Measurements from ENCODE around the gene PPID. TPM values are rescaled to one million over a fixed set of nuclear protein-coding genes. Genes with fewer than 3 reads are reported as not detected.
"Not testable (repeated sequence)": the region's sequence is repeated elsewhere in the genome, so short reads cannot be mapped to it uniquely, and the experiment has no call there.

The PPID gene
- total RNA-seq, 1 donor from 2014 or later: 51.0 TPM

DNA sequence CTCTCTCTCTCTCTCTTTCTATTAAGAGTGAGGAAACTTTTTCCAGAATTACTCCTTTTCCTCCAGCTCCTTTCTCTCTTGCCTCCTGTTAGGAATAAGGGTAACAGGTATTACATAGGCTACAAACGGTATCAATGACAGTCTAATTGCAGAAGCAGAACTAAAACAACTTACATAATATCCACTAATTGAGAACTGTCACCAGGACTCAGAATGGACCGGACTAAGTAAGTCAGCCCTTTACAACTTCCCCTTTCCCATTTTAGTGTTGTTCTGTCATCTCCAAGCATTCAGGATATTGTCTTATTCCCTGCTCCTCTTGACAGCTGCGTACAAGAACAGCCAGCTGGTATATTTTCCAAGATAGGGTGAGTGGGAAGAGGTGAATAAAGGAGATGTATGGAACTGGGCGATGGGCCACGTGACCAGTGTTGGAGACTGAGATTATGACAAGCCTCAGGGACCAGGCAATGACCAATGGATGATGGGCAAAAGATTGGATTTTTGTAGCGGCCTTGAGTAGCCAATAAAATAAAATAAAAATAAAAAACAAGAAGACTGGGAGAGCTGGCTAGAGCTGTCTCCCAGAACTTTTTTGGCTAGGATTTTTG, 43.3 kb upstream of the PPID start:
- DNase-seq (ENCODE audit: low read depth): no peak
- no peak overlapping the region for H3K4me3 ChIP-seq (ENCODE audit: low read depth, low read length)
- TF ChIP-seq, protein P1, sequence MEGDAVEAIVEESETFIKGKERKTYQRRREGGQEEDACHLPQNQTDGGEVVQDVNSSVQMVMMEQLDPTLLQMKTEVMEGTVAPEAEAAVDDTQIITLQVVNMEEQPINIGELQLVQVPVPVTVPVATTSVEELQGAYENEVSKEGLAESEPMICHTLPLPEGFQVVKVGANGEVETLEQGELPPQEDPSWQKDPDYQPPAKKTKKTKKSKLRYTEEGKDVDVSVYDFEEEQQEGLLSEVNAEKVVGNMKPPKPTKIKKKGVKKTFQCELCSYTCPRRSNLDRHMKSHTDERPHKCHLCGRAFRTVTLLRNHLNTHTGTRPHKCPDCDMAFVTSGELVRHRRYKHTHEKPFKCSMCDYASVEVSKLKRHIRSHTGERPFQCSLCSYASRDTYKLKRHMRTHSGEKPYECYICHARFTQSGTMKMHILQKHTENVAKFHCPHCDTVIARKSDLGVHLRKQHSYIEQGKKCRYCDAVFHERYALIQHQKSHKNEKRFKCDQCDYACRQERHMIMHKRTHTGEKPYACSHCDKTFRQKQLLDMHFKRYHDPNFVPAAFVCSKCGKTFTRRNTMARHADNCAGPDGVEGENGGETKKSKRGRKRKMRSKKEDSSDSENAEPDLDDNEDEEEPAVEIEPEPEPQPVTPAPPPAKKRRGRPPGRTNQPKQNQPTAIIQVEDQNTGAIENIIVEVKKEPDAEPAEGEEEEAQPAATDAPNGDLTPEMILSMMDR (conservative IDR thresholded peaks at IDR 0.05; ENCODE audit: low read depth, low read length): no peak

DNA sequence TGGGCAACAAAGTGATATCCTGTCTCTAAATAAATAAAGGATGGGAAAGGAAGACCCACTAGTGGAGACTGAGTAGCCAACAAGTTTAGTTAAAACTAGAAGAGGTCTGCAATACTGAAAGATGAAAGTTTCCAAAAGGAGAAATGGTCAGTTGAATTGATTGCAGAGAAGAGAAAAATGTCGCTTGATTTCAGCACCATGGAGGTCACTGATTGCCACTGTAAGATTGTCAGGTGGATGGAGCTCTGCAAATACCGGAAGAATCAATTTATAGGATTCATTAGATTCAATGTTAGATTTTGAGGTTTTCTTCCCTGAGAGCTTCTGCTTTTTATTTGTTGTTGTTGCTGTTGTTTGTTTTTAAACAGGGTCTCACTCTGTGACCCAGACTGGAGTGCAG, 40.3 kb upstream of the PPID start:
- DNase-seq (ENCODE audit: low read depth): no peak
- TF ChIP-seq, protein P1 (conservative IDR thresholded peaks at IDR 0.05; ENCODE audit: low read depth, low read length): no peak
- H3K4me3 ChIP-seq (ENCODE audit: low read depth, low read length): no peak overlapping the region

DNA sequence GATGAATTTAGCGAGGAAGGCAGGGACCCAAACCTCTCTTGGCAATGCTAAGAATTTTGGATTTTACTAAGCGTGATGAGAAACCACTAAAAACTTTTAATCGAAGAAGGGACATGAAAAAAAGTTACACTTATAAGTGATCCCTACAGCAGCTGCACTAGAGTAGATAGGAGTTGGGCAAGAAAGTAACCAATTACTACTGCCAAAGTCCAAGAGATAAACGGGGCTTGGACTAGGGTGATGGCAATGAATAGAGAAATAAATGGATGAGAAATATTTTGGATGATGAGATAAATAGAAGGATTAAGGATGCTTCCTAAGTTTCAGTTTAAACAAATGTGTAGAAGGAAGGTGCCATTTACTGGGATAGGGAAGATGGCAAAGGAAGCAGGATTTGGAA, 39.4 kb upstream of the PPID start:
- DNase-seq (ENCODE audit: low read depth): no peak
- TF ChIP-seq, protein P1 (conservative IDR thresholded peaks at IDR 0.05; ENCODE audit: low read depth, low read length): no peak

DNA sequence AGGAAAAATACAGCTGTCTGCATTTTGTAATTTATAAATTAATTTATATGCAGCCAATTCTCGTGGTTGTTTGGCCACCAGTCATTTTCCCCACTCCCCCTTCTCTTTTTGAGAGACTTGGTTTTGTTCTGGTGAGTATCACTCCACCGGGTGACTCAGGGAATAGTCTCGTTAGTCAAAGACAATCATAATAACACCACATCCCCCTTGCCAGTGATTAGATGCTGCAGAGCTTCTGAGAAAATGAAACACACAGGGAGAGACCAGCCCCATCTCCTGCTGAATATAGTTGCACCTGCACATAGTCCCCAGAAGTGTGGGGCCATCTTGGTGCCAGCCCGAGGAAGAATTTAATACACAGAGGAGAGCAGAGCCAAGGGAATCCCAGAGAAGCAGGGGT, 37.7 kb upstream of the PPID start:
- H3K4me3 ChIP-seq (ENCODE audit: low read depth, low read length): no peak overlapping the region
- TF ChIP-seq, protein P1 (conservative IDR thresholded peaks at IDR 0.05; ENCODE audit: low read depth, low read length): no peak
- DNase-seq (ENCODE audit: low read depth): no peak

More for the DNA sequence above, 39.4 kb upstream of the PPID start:
- no peak overlapping the region for H3K4me3 ChIP-seq (ENCODE audit: low read depth, low read length)

DNA sequence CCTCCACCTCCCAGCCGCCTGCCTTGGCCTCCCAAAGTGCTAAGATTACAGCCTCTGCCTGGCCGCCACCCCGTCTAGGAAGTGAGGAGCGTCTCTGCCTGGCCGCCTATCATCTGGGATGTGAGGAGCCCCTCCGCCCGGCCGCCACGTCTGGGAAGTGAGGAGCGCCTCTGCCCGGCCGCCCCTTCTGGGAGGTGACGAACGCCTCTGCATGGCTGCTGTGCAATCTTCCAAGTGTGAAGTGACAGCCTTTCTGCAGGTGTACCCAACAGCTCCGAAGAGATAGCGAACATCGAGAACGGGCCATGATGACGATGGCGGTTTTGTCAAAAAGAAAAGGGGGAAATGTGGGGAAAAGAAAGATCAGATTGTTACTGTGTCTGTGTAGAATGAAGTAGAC, 36.3 kb upstream of the PPID start:
- DNase-seq (ENCODE audit: low read depth); H3K4me3 ChIP-seq (ENCODE audit: low read depth, low read length): not testable (repeated sequence)

DNA sequence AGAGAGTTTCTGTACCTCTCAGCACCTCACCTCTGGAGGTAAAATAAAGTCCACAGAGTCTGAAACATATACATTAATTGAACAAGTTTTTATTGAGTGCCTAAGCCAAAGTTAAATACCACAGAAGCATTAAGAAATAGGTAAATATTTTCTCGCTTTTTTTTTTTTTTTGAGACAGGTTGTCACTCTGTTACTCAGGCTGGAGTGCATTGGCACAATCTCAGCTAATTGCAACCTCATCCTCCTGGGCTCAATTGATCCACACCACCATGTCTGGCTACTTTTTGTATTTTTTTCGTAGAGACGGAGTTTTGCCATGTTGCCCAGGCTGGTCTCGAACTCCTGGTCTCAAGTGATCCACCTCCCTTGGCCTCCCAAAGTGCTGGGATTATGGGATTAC, 35.5 kb upstream of the PPID start:
- TF ChIP-seq, protein P1 (conservative IDR thresholded peaks at IDR 0.05; ENCODE audit: low read depth, low read length): no peak
- H3K4me3 ChIP-seq (ENCODE audit: low read depth, low read length): no peak overlapping the region
- DNase-seq (ENCODE audit: low read depth): no peak

DNA sequence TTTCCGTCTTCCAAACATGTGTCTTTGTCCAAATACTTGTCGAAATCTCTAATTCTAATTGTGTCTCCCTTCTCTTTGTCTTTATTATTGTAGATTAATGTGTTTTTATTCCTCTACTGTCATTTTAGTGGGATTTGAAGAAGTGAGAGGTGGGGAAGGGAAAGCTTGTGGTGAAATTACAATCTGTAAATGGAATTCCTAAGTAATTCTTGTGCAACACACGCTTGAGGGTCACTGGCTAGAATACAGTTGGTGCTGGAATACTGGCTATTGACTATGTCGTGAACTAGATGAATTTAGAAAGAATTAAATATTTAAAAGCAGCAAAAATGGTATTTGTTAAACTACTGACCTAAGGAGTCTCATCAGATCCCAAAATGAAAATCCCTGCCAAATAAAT, 34.9 kb upstream of the PPID start:
- TF ChIP-seq, protein P1 (conservative IDR thresholded peaks at IDR 0.05; ENCODE audit: low read depth, low read length): no peak
- DNase-seq (ENCODE audit: low read depth): no peak
- no peak overlapping the region for H3K4me3 ChIP-seq (ENCODE audit: low read depth, low read length)

Data from epithelial cell of proximal tubule (primary cell).